Heart left ventricle (tissue), 13 donors: Measurements from ENCODE around the gene FAHD2A.

Source experiments
- CTCF ChIP-seq, 12 donors: fragments of 200-600 bp; sonication (generic) in 4 of 12; IDR thresholded peaks; one replicate each; pipeline versions ENCODE4 v1.5.0 to v1.8.0; 2018 to 2022; ENCODE audit warnings: antibody characterized with exemption in 12 of 12, mild to moderate bottlenecking in 5 of 12
- POLR2A ChIP-seq, 2 donors: fragments of 450-650 bp; IDR thresholded peaks; one replicate each; pipeline ENCODE4 v1.6.1; 2017; ENCODE audit warnings: antibody characterized with exemption in 2 of 2, mild to moderate bottlenecking in 2 of 2, moderate library complexity in 2 of 2
- donor health status: ischemic (EF 13 %, LVEDD 7.1; RV severe dilation, severe dysfunction).
- donor health status: DM: no; HTN: yes; CAD: no.
- donor health status: DM: no; HTN: no; CAD: no.
- donor health status: ischemic (EF 25% LVEDD 6.9; RV normal size, moderate dysfunction).
- donor health status: ischemic (EF 25% LVEDD 5.7; RV mildly dilated, moderate dysfunction).
- donor health status: ischemic (EF 35%, LVEDD 5.7; RV mildly dilated, moderate dysfunction).
- donor health status: nonischemic (EF 11% LVEDD 7.7; RV severe dilation, severe dysfunction).
- donor health status: DM: yes; HTN: yes; CAD: no.
- donor health status: PGD.
- donor health status: ischemic (EF 29% LVEDD 5.4; RV normal size, mild dysfunction).
- donor health status: nonischemic (EF 23%, LVEDD 6.1; RV moderate dilation, normal function).

GRCh38 chr2:95353613-95354468 is 48.7 kb upstream of the FAHD2A start:
- TF ChIP-seq CTCF (IDR thresholded peaks at IDR 0.05) = no peak
- no peak for TF ChIP-seq POLR2A (IDR thresholded peaks at IDR 0.05)
